Measurements from ENCODE around the gene HES4. TPM values are rescaled to one million over a fixed set of nuclear protein-coding genes. Genes with fewer than 3 reads are reported as not detected.
A peak's percentile ranks its signal among the peaks of the same experiment; 100 is the strongest.
"Not testable (repeated sequence)": the region's sequence is repeated elsewhere in the genome, so short reads cannot be mapped to it uniquely, and the experiment has no call there.

Gene HES4
- total RNA-seq, 1 donor from 2014 or later: 45.8 TPM

- DNase-seq (ENCODE audit: low read depth): peak; percentile 69
Measured at GRCh38 chr1:1000357-1001056, 610 bp upstream of the HES4 start.

- DNase-seq (ENCODE audit: low read depth): peak; percentile 60
Measured at GRCh38 chr1:998995-999724, 737 bp downstream of the HES4 start.

GRCh38 chr1:998745-998994 is 1.2 kb downstream of the HES4 start:
- DNase-seq (ENCODE audit: low read depth): no peak

- DNase-seq (ENCODE audit: low read depth): no peak
Measured at GRCh38 chr1:997993-998744, 1.7 kb downstream of the HES4 start.

GRCh38 chr1:997713-997992 is 2.2 kb downstream of the HES4 start:
- no peak for DNase-seq (ENCODE audit: low read depth)

- no peak for DNase-seq (ENCODE audit: low read depth)
Measured at GRCh38 chr1:996851-997712, 2.8 kb downstream of the HES4 start.

- DNase-seq (ENCODE audit: low read depth): no peak
Measured at GRCh38 chr1:995665-996633, 3.9 kb downstream of the HES4 start.

GRCh38 chr1:994546-994945 is 5.4 kb downstream of the HES4 start:
- DNase-seq (ENCODE audit: low read depth): not testable (repeated sequence)

- no peak for DNase-seq (ENCODE audit: low read depth)
Measured at GRCh38 chr1:993379-993995, 6.4 kb downstream of the HES4 start.

GRCh38 chr1:992362-992761 is 7.5 kb downstream of the HES4 start:
- DNase-seq (ENCODE audit: low read depth): no peak

GRCh38 chr1:991895-992294 is 8.0 kb downstream of the HES4 start:
- no peak for DNase-seq (ENCODE audit: low read depth)

- DNase-seq (ENCODE audit: low read depth): not testable (repeated sequence)
Measured at GRCh38 chr1:991275-991674, 8.6 kb downstream of the HES4 start.

GRCh38 chr1:988061-988460 is 11.8 kb downstream of the HES4 start:
- not testable (repeated sequence) for DNase-seq (ENCODE audit: low read depth)

- no peak for DNase-seq (ENCODE audit: low read depth)
Measured at GRCh38 chr1:985126-985525, 14.8 kb downstream of the HES4 start.

- no peak for DNase-seq (ENCODE audit: low read depth)
Measured at GRCh38 chr1:984476-984814, 15.5 kb downstream of the HES4 start.

- peak; percentile 29 for DNase-seq (ENCODE audit: low read depth)
Measured at GRCh38 chr1:983798-984475, 16.0 kb downstream of the HES4 start.

- DNase-seq (ENCODE audit: low read depth): no peak
Measured at GRCh38 chr1:982765-983436, 17.0 kb downstream of the HES4 start.

- DNase-seq (ENCODE audit: low read depth): peak; percentile 68
Measured at GRCh38 chr1:981955-982558, 17.8 kb downstream of the HES4 start, which contains the start of gene PERM1. PERM1 (minus strand) TSS chr1:982093; CDS start chr1:981029, 1,064 bp downstream.

Measured in myocyte (in vitro differentiated cells).